Suprapubic skin (tissue), 4 donors: ENCODE measurements around the gene PRSS8. TPM values are rescaled to one million over a fixed set of nuclear protein-coding genes. Genes with fewer than 3 reads are reported as not detected.
A peak's percentile ranks its signal among the peaks of the same experiment; 100 is the strongest.

Source experiments
- DNase-seq, 2 donors: peaks; one replicate each; pipeline ENCODE4 v3.0.0-alpha.2; 2019; ENCODE audit warnings: low spot score in 2 of 2
- H3K27ac ChIP-seq: fragments of 200-600 bp; sonication (generic); one replicate; pipeline ENCODE4 v1.5.1; 2019
- H3K27me3 ChIP-seq: fragments of 200-600 bp; sonication (generic); one replicate; pipeline ENCODE4 v1.5.1; 2019
- H3K36me3 ChIP-seq: fragments of 200-600 bp; sonication (generic); one replicate; pipeline ENCODE4 v1.5.1; 2019
- H3K4me1 ChIP-seq: fragments of 200-600 bp; sonication (generic); one replicate; pipeline ENCODE4 v1.5.1; 2019
- H3K4me3 ChIP-seq: fragments of 200-600 bp; sonication (generic); one replicate; pipeline ENCODE4 v1.5.1; 2019; ENCODE audit warnings: mild to moderate bottlenecking
- H3K9me3 ChIP-seq: fragments of 200-600 bp; sonication (generic); one replicate; pipeline ENCODE4 v1.5.1; 2019
- CTCF ChIP-seq, 2 donors: fragments of 200-600 bp in 1 of 2; fragments of 450-650 bp in 1 of 2; sonication (generic) in 1 of 2; IDR thresholded peaks; one replicate each; pipeline ENCODE4 v1.5.1; 2016 to 2019; ENCODE audit warnings: antibody characterized with exemption in 2 of 2, mild to moderate bottlenecking in 1 of 2, moderate library complexity in 1 of 2
- EP300 ChIP-seq: sonication (generic); formaldehyde crosslinking; IDR thresholded peaks from one replicate; pipeline ENCODE4 v1.6.1; 2017; ENCODE audit warnings: antibody characterized with exemption
- POLR2A ChIP-seq, 2 donors: fragments of 450-650 bp; IDR thresholded peaks; one replicate each; pipeline ENCODE4 v1.6.1; 2017; ENCODE audit warnings: antibody characterized with exemption in 2 of 2, mild to moderate bottlenecking in 2 of 2, moderate library complexity in 2 of 2
- POLR2AphosphoS5 ChIP-seq, 3 donors: sonication (generic); formaldehyde crosslinking; IDR thresholded peaks; one replicate each; pipeline ENCODE4 v1.6.1; 2017; ENCODE audit warnings: antibody characterized with exemption in 3 of 3
- WGBS: methylation state at CpG from one replicate; pipeline ENCODE4 v1.1.5; 2018; 5-methylcytosine and 5-hydroxymethylcytosine counted together
- total RNA-seq, 4 donors: library from RNA; depleted of rRNA; stranded (reverse); fragments of >200 nt; gene quantifications; one replicate each; pipeline ENCODE4 v1.1.0, GENCODE V29; 2016

Gene PRSS8
- total RNA-seq = 100 to 1,000 TPM in 3 of 4 donors, 10 to 100 TPM in 1; 46.3 to 168 (median 140) TPM

GRCh38 chr16:31135535-31136286 is at the start of gene PRSS8:
Gene PRSS8 (minus strand): TSS chr16:31135727. CDS start chr16:31135498, 229 bp downstream.
- 39% methylated on average over 9 of the region's 22 CpGs for WGBS
- no peaks in the 10 kb centered on the region for H3K27me3 ChIP-seq
- peak within 1 kb of the TSS; percentile 82 for H3K27ac ChIP-seq
- peaks cover 69% of the 10 kb centered on the region for H3K4me1 ChIP-seq
- TF ChIP-seq EP300 = no peak
- TF ChIP-seq CTCF (IDR thresholded peaks at IDR 0.05) = no peak
- TF ChIP-seq POLR2A (IDR thresholded peaks at IDR 0.05) = no peak
- peaks cover 16% of the 10 kb centered on the region for H3K36me3 ChIP-seq
- H3K4me3 ChIP-seq = peak within 1 kb of the TSS; percentile 52
- H3K9me3 ChIP-seq = no peaks in the 10 kb centered on the region
- DNase-seq = no peak

- no peaks in the 10 kb centered on the region for H3K9me3 ChIP-seq
- no peak for DNase-seq
- TF ChIP-seq EP300 (no peak), CTCF (IDR thresholded peaks at IDR 0.05) (no peak), POLR2A (IDR thresholded peaks at IDR 0.05) (no peak), POLR2AphosphoS5 (IDR thresholded peaks at IDR 0.05) (no peak)
- H3K27me3 ChIP-seq = no peaks in the 10 kb centered on the region
- peaks cover 40% of the 10 kb centered on the region for H3K4me1 ChIP-seq
- no peak overlapping the region for H3K27ac ChIP-seq
- no peak overlapping the region for H3K4me3 ChIP-seq
- H3K36me3 ChIP-seq = peaks cover 76% of the 10 kb centered on the region
- WGBS = 93% methylated on average over 14 of the region's 14 CpGs
These were observed 49.4 kb upstream of the PRSS8 start for GRCh38 chr16:31184888-31185287.

- H3K36me3 ChIP-seq = peaks cover 64% of the 10 kb centered on the region
- no peak for DNase-seq
- H3K27ac ChIP-seq = no peak overlapping the region
- no peaks in the 10 kb centered on the region for H3K9me3 ChIP-seq
- WGBS = 80% methylated on average over 10 of the region's 10 CpGs
- no peak overlapping the region for H3K4me3 ChIP-seq
- no peak for TF ChIP-seq EP300
- no peak for TF ChIP-seq POLR2AphosphoS5 (IDR thresholded peaks at IDR 0.05)
- TF ChIP-seq POLR2A (IDR thresholded peaks at IDR 0.05) = no peak
- no peak for TF ChIP-seq CTCF (IDR thresholded peaks at IDR 0.05)
- peaks cover 47% of the 10 kb centered on the region for H3K4me1 ChIP-seq
- H3K27me3 ChIP-seq = no peaks in the 10 kb centered on the region
These were observed 48.2 kb upstream of the PRSS8 start for GRCh38 chr16:31183432-31184428.

GRCh38 chr16:31182391-31182790 is 46.9 kb upstream of the PRSS8 start:
- TF ChIP-seq CTCF (IDR thresholded peaks at IDR 0.05) (no peak), POLR2A (IDR thresholded peaks at IDR 0.05) (no peak), POLR2AphosphoS5 (IDR thresholded peaks at IDR 0.05) (no peak), EP300 (no peak)
- Histone ChIP-seq H3K9me3 (no peaks in the 10 kb centered on the region), H3K27ac (no peak overlapping the region), H3K4me3 (peak overlapping the region; percentile 96), H3K4me1 (peaks cover 49% of the 10 kb centered on the region), H3K27me3 (no peaks in the 10 kb centered on the region), H3K36me3 (peaks cover 51% of the 10 kb centered on the region)
- no peak for DNase-seq
- WGBS = 18% methylated on average over 7 of the region's 7 CpGs
